RPMI8226 (cell line): ENCODE results near the gene MED27.
A peak's percentile ranks its signal among the peaks of the same experiment; 100 is the strongest.

ENCODE experiments used
- DNase-seq: peaks from one replicate; pipeline ENCODE4 v3.0.0-alpha.2; 2015

The MED27 gene

GRCh38 chr9:131848570-131849160, 231.0 kb downstream of the MED27 start:
- DNase-seq, result no peak

GRCh38 chr9:131847665-131848354, 231.9 kb downstream of the MED27 start:
- DNase-seq, result no peak

- no peak for DNase-seq
These were observed 234.1 kb downstream of the MED27 start for GRCh38 chr9:131845305-131846298.

GRCh38 chr9:131844745-131845118, 234.9 kb downstream of the MED27 start:
- DNase-seq, result no peak

- DNase-seq, result no peak
These were observed 235.5 kb downstream of the MED27 start for GRCh38 chr9:131843989-131844744.

GRCh38 chr9:131841765-131842318, 237.8 kb downstream of the MED27 start:
- DNase-seq, result no peak

- DNase-seq, result no peak
These were observed 238.6 kb downstream of the MED27 start for GRCh38 chr9:131840751-131841702.

GRCh38 chr9:131840220-131840619, 239.4 kb downstream of the MED27 start:
- DNase-seq, result peak; percentile 27

- DNase-seq, result peak; percentile 41
These were observed 240.2 kb downstream of the MED27 start for GRCh38 chr9:131839281-131840084.

GRCh38 chr9:131838530-131839280, 241.0 kb downstream of the MED27 start:
- DNase-seq, result no peak

GRCh38 chr9:131837836-131838235, 241.8 kb downstream of the MED27 start:
- DNase-seq, result no peak

GRCh38 chr9:131837316-131837715, 242.4 kb downstream of the MED27 start:
- DNase-seq, result peak; percentile 49

GRCh38 chr9:131836607-131837315, 242.9 kb downstream of the MED27 start:
- DNase-seq, result no peak

GRCh38 chr9:131836021-131836420, 243.6 kb downstream of the MED27 start:
- DNase-seq, result no peak

- DNase-seq, result no peak
These were observed 244.3 kb downstream of the MED27 start for GRCh38 chr9:131835151-131835910.

- DNase-seq, result no peak
These were observed 244.9 kb downstream of the MED27 start for GRCh38 chr9:131834721-131835120.

- DNase-seq, result no peak
These were observed 245.8 kb downstream of the MED27 start for GRCh38 chr9:131833906-131834305.

- no peak for DNase-seq
These were observed 246.6 kb downstream of the MED27 start for GRCh38 chr9:131833083-131833482.
